Measurements from ENCODE around the gene POU2F1.

- TF ChIP-seq CTCF (IDR thresholded peaks at IDR 0.05) (no peak), GATA3 (IDR thresholded peaks at IDR 0.05; ENCODE audit: borderline replicate concordance) (no peak), POLR2A (IDR thresholded peaks at IDR 0.05; ENCODE audit: low read length) (no peak)
- TF ChIP-seq, protein P1, sequence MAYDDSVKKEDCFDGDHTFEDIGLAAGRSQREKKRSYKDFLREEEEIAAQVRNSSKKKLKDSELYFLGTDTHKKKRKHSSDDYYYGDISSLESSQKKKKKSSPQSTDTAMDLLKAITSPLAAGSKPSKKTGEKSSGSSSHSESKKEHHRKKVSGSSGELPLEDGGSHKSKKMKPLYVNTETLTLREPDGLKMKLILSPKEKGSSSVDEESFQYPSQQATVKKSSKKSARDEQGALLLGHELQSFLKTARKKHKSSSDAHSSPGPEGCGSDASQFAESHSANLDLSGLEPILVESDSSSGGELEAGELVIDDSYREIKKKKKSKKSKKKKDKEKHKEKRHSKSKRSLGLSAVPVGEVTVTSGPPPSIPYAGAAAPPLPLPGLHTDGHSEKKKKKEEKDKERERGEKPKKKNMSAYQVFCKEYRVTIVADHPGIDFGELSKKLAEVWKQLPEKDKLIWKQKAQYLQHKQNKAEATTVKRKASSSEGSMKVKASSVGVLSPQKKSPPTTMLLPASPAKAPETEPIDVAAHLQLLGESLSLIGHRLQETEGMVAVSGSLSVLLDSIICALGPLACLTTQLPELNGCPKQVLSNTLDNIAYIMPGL (CRISPR knock-in tag; IDR thresholded peaks at IDR 0.05; ENCODE audit: borderline replicate concordance) = no peak
Observed at GRCh38 chr1:167469280-167469965, 248.7 kb downstream of the POU2F1 start.

Measured in A549 (cell line).